VCaP (cell line): ENCODE results near the gene PAM.

Experiments
- H3K27ac ChIP-seq: fragments of 450-650 bp; 2 replicates; pipeline ENCODE4 v1.5.1; 2017
- CTCF ChIP-seq: fragments of 450-650 bp; conservative IDR thresholded peaks from 2 replicates; pipeline ENCODE4 v1.5.1; 2017; ENCODE audit warnings: mild to moderate bottlenecking, moderate library complexity

Gene PAM

GRCh38 chr5:102787134-102787533 is 32.0 kb downstream of the PAM start:
- H3K27ac ChIP-seq = no peak overlapping the region
- no peak for TF ChIP-seq CTCF

GRCh38 chr5:102788788-102789187 is 33.7 kb downstream of the PAM start:
- no peak overlapping the region for H3K27ac ChIP-seq
- no peak for TF ChIP-seq CTCF

- no peak overlapping the region for H3K27ac ChIP-seq
- TF ChIP-seq CTCF = no peak
These were observed 34.4 kb downstream of the PAM start for GRCh38 chr5:102789469-102789868.

- no peak for TF ChIP-seq CTCF
- no peak overlapping the region for H3K27ac ChIP-seq
These were observed 35.6 kb downstream of the PAM start for GRCh38 chr5:102790748-102791147.

- H3K27ac ChIP-seq = no peak overlapping the region; the same call in 1 of the 2 replicates
- TF ChIP-seq CTCF = 0 out of 2 replicates have a peak, but pooled peaks have one; percentile 14
These were observed 37.6 kb downstream of the PAM start for GRCh38 chr5:102792705-102793104.

GRCh38 chr5:102794047-102794446 is 38.9 kb downstream of the PAM start:
- H3K27ac ChIP-seq = peak overlapping the region; percentile 39; the same call in 1 of the 2 replicates
- TF ChIP-seq CTCF = no peak

GRCh38 chr5:102794677-102795331 is 39.7 kb downstream of the PAM start:
- TF ChIP-seq CTCF = no peak
- peak overlapping the region; percentile 39 for H3K27ac ChIP-seq
